H1 (cell line): ENCODE measurements around the gene WDR43. TPM values are rescaled to one million over a fixed set of nuclear protein-coding genes. Genes with fewer than 3 reads are reported as not detected.

Source experiments
- CTCF ChIA-PET: fragments of 300-600 bp; sonication (Branson Sonifier 250); formaldehyde crosslinking; loops from one replicate; lab custom pipeline; 2021; ENCODE audit not compliant: partially characterized antibody; lab: Charles Lee
- POLR2A ChIA-PET: fragments of 300-600 bp; sonication (Branson Sonifier 250); formaldehyde crosslinking; loops from one replicate; lab custom pipeline; 2021; ENCODE audit warnings: inconsistent platforms; ENCODE audit not compliant: partially characterized antibody; lab: Charles Lee
- DNase-seq, 2 experiments: peaks; one replicate each; pipeline versions ENCODE4 v3.0.0 to v3.0.0-alpha.2; 2010 to 2022; ENCODE audit warnings: low spot score in 2 of 2, low read depth in 1 of 2, mixed read lengths in 1 of 2
- FAIRE-seq: peaks from 2 replicates; lab custom pipeline; 2011; peaks lifted over from hg19 to GRCh38; lab: Jason Lieb, UNC
- H2AFZ ChIP-seq: 2 replicates; pipeline ENCODE4 v1.8.1; 2012; ENCODE audit warnings: low read length, inconsistent platforms
- H2AK5ac ChIP-seq: 2 replicates; pipeline ENCODE4 v1.6.1; 2013; ENCODE audit warnings: low read depth, low read length
- H2BK120ac ChIP-seq: replicated peaks from 2 replicates; pipeline ENCODE3; 2013; ENCODE audit warnings: low read depth, low read length, inconsistent platforms
- H2BK12ac ChIP-seq: 2 replicates; pipeline ENCODE4 v1.6.1; 2013; ENCODE audit warnings: low read depth, low read length
- H2BK15ac ChIP-seq: 2 replicates; pipeline ENCODE4 v1.6.1; 2013; ENCODE audit warnings: low read length
- H2BK20ac ChIP-seq: 2 replicates; pipeline ENCODE4 v1.6.1; 2013; ENCODE audit warnings: low read length
- H2BK5ac ChIP-seq: 2 replicates; pipeline ENCODE4 v1.6.1; 2013; ENCODE audit warnings: low read depth, low read length
- H3K14ac ChIP-seq: 2 replicates; pipeline ENCODE4 v1.6.1; 2013; ENCODE audit warnings: inconsistent platforms; ENCODE audit not compliant: insufficient read length
- H3K18ac ChIP-seq: 2 replicates; pipeline ENCODE4 v1.6.1; 2013; ENCODE audit warnings: low read length; ENCODE audit errors: extremely low read depth
- H3K23ac ChIP-seq: 2 replicates; pipeline ENCODE4 v1.6.1; 2013; ENCODE audit warnings: inconsistent platforms; ENCODE audit not compliant: insufficient read length
- H3K23me2 ChIP-seq: 2 replicates; pipeline ENCODE4 v1.6.1; 2013; ENCODE audit warnings: low read depth, low read length
- H3K27ac ChIP-seq: 2 replicates; pipeline ENCODE4 v1.6.1; 2011; ENCODE audit warnings: low read depth, low read length, inconsistent platforms
- H3K27me3 ChIP-seq, 4 experiments: replicated peaks in 1 of 4; 1 replicate in 1 of 4; 2 replicates in 3 of 4; pipeline versions ENCODE4 v1.6.1 to v1.8.1; 2011 to 2013; ENCODE audit warnings: low read length in 3 of 4, mild to moderate bottlenecking in 3 of 4, inconsistent platforms in 2 of 4, mixed read lengths in 2 of 4, moderate library complexity in 1 of 4; ENCODE audit not compliant: control insufficient read depth in 3 of 4, insufficient read depth in 3 of 4; ENCODE audit errors: extremely low read depth in 1 of 4
- H3K36me3 ChIP-seq, 4 experiments: 2 replicates each; pipeline versions ENCODE4 v1.6.1 to v1.8.1; 2011 to 2013; ENCODE audit warnings: mild to moderate bottlenecking in 4 of 4, low read length in 3 of 4, moderate library complexity in 2 of 4, control low read depth in 1 of 4, inconsistent platforms in 1 of 4; ENCODE audit not compliant: insufficient read depth in 4 of 4, control insufficient read depth in 2 of 4
- H3K4ac ChIP-seq: replicated peaks from 2 replicates; pipeline ENCODE3; 2013; ENCODE audit warnings: low read length, low read depth, mixed read lengths, inconsistent platforms; ENCODE audit not compliant: insufficient read length
- H3K4me1 ChIP-seq, 4 experiments: replicated peaks in 1 of 4; 1 replicate in 1 of 4; 2 replicates in 3 of 4; pipeline versions ENCODE4 v1.6.1 to v1.8.1; 2011 to 2013; ENCODE audit warnings: low read length in 3 of 4, inconsistent platforms in 2 of 4, mixed read lengths in 1 of 4; ENCODE audit not compliant: insufficient read depth in 4 of 4, control insufficient read depth in 3 of 4
- H3K4me2 ChIP-seq, 2 experiments: 2 replicates each; pipeline versions ENCODE4 v1.6.1 to v1.8.1; 2011 to 2013; ENCODE audit warnings: low read depth in 2 of 2, low read length in 2 of 2, control low read depth in 1 of 2, inconsistent platforms in 1 of 2, mild to moderate bottlenecking in 1 of 2; ENCODE audit not compliant: insufficient read depth in 1 of 2
- H3K4me3 ChIP-seq, 4 experiments: fragments of 200-600, 300-600 bp in 1 of 4; sonication (generic), shearing (Covaris generic), sonication (Bioruptor Twin) in 1 of 4; 2 replicates each; pipeline versions ENCODE4 v1.5.1 to v1.8.1; 2011 to 2016; ENCODE audit warnings: low read length in 4 of 4, low read depth in 3 of 4, control low read depth in 2 of 4, inconsistent platforms in 2 of 4, mild to moderate bottlenecking in 2 of 4, mixed read lengths in 1 of 4, moderate library complexity in 1 of 4; ENCODE audit not compliant: insufficient read depth in 2 of 4; ENCODE audit errors: extremely low read depth in 1 of 4
- H3K56ac ChIP-seq: replicated peaks from 2 replicates; pipeline ENCODE3; 2013; ENCODE audit warnings: low read depth, mild to moderate bottlenecking, mixed read lengths, low read length, inconsistent platforms; ENCODE audit not compliant: insufficient read length
- H3K79me1 ChIP-seq: 2 replicates; pipeline ENCODE4 v1.6.1; 2013; ENCODE audit warnings: low read depth, low read length, control low read depth
- H3K79me2 ChIP-seq, 2 experiments: 2 replicates each; pipeline versions ENCODE4 v1.6.1 to v1.8.1; 2012 to 2013; ENCODE audit warnings: low read length in 2 of 2, mild to moderate bottlenecking in 2 of 2, inconsistent platforms in 1 of 2; ENCODE audit not compliant: insufficient read depth in 2 of 2, control insufficient read depth in 1 of 2
- H3K9ac ChIP-seq, 4 experiments: replicated peaks in 1 of 4; 1 replicate in 1 of 4; 2 replicates in 3 of 4; pipeline versions ENCODE4 v1.6.1 to v1.8.1; 2011 to 2013; ENCODE audit warnings: low read depth in 3 of 4, low read length in 3 of 4, control low read depth in 2 of 4, mild to moderate bottlenecking in 2 of 4, moderate library complexity in 2 of 4, inconsistent platforms in 1 of 4; ENCODE audit errors: extremely low read depth in 1 of 4
- H3K9me3 ChIP-seq, 2 experiments: 2 replicates each; pipeline versions ENCODE4 v1.6.1 to v1.8.1; 2012 to 2013; ENCODE audit warnings: mild to moderate bottlenecking in 2 of 2, moderate library complexity in 2 of 2, control low read depth in 1 of 2, inconsistent platforms in 1 of 2, low read depth in 1 of 2, low read length in 1 of 2, mixed read lengths in 1 of 2; ENCODE audit not compliant: insufficient read depth in 2 of 2
- H4K20me1 ChIP-seq, 2 experiments: replicated peaks in 1 of 2; 2 replicates each; pipeline versions ENCODE3 to v1.8.1; 2011 to 2013; ENCODE audit warnings: inconsistent platforms in 2 of 2, low read length in 2 of 2, mild to moderate bottlenecking in 1 of 2; ENCODE audit not compliant: insufficient read depth in 2 of 2, control insufficient read depth in 1 of 2
- H4K5ac ChIP-seq: 2 replicates; pipeline ENCODE4 v1.6.1; 2013; ENCODE audit warnings: low read length, low read depth, mixed read lengths, inconsistent platforms; ENCODE audit not compliant: insufficient read length
- H4K8ac ChIP-seq: 2 replicates; pipeline ENCODE4 v1.8.0; 2013; ENCODE audit warnings: mild to moderate bottlenecking, moderate library complexity, low read length, inconsistent platforms; ENCODE audit not compliant: insufficient read depth; ENCODE audit errors: extremely low read depth
- H4K91ac ChIP-seq: replicated peaks from 2 replicates; pipeline ENCODE3; 2013; ENCODE audit warnings: low read length, mixed read lengths, inconsistent platforms; ENCODE audit not compliant: insufficient read length
- BCL11A ChIP-seq, 2 experiments: IDR thresholded peaks; one replicate each; pipeline ENCODE4 v1.6.1; 2011; ENCODE audit warnings: low read depth in 2 of 2, low read length in 2 of 2, mild to moderate bottlenecking in 2 of 2
- BRCA1 ChIP-seq: IDR thresholded peaks from 2 replicates; pipeline ENCODE4 v1.6.1; 2012; ENCODE audit warnings: low read depth, low read length, improper control_type of control experiment
- E2F6 ChIP-seq: IDR thresholded peaks from 2 replicates; pipeline ENCODE4 v1.6.1; 2012; ENCODE audit warnings: inconsistent platforms
- JUND ChIP-seq: IDR thresholded peaks from 2 replicates; pipeline ENCODE4 v1.6.1; 2011; ENCODE audit warnings: mild to moderate bottlenecking, improper control_type of control experiment, low read length
- NANOG ChIP-seq: IDR thresholded peaks from 2 replicates; pipeline ENCODE4 v1.6.1; 2011; ENCODE audit warnings: low read length, low read depth, mild to moderate bottlenecking, inconsistent platforms; ENCODE audit not compliant: insufficient read depth, poor library complexity, severe bottlenecking
- POU5F1 ChIP-seq: IDR thresholded peaks from 2 replicates; pipeline ENCODE4 v1.6.1; 2011; ENCODE audit warnings: low read depth, mild to moderate bottlenecking, low read length, moderate library complexity
- SIN3A ChIP-seq, 2 experiments: IDR thresholded peaks in 1 of 2; conservative IDR thresholded peaks in 1 of 2; 2 replicates each; pipeline ENCODE4 v1.6.1; 2011 to 2012; ENCODE audit warnings: low read length in 2 of 2, improper control_type of control experiment in 1 of 2, low read depth in 1 of 2, mild to moderate bottlenecking in 1 of 2
- SP4 ChIP-seq: IDR thresholded peaks from 2 replicates; pipeline ENCODE4 v1.6.1; 2012; ENCODE audit warnings: low read length, inconsistent platforms
- TCF12 ChIP-seq: IDR thresholded peaks from 2 replicates; pipeline ENCODE4 v1.6.1; 2011; ENCODE audit warnings: low read depth, mild to moderate bottlenecking, low read length
- ZNF274 ChIP-seq: IDR thresholded peaks from 2 replicates; pipeline ENCODE4 v1.7.0; 2012; ENCODE audit warnings: low read length, borderline replicate concordance; ENCODE audit errors: extremely low read depth
- WGBS, 2 experiments: shearing (Covaris generic) in 1 of 2; methylation state at CpG; one replicate each; pipeline versions ENCODE4 v1.1.6 to v1.1.7; 2013 to 2015; ENCODE audit warnings: low lambda C conversion rate in 2 of 2, mixed read lengths in 2 of 2, inconsistent platforms in 1 of 2, low coverage in 1 of 2, missing lambda C conversion rate in 1 of 2; ENCODE audit not compliant: insufficient replicate concordance in 2 of 2, insufficient coverage in 1 of 2, insufficient read length in 1 of 2; ENCODE audit errors: extremely low coverage in 1 of 2, missing lambda C conversion rate in 1 of 2; 5-methylcytosine and 5-hydroxymethylcytosine counted together
- polyA plus RNA-seq, 7 experiments: library from polyadenylated mRNA; depleted of rRNA in 3 of 7; stranded (reverse) in 5 of 7; unstranded in 2 of 7; fragments of >200 nt in 5 of 7; fragments of 200-250 nt in 2 of 7; gene quantifications; 1 replicate in 5 of 7; 2 replicates in 1 of 7; 4 replicates in 1 of 7; pipeline versions ENCODE4 v1.2.1 to v1.2.3, GENCODE V29; 2011 to 2013; ENCODE audit warnings: missing spikeins in 2 of 7, mixed read lengths in 2 of 7
- total RNA-seq: library from RNA; stranded (reverse); fragmentation: NEBNext Ultra II Directional; extraction: Animal tissue kit (Norgen Biotek cat#: 25700); gene quantifications from 2 replicates; pipeline ENCODE4 v1.2.1, GENCODE V29; 2021

WDR43 gene
- total and polyA plus RNA-seq, 2 of the 8 experiments (the other 6 are each of a cell fraction or from before 2014, with no cell fraction given): 57.8 to 142 TPM

DNA sequence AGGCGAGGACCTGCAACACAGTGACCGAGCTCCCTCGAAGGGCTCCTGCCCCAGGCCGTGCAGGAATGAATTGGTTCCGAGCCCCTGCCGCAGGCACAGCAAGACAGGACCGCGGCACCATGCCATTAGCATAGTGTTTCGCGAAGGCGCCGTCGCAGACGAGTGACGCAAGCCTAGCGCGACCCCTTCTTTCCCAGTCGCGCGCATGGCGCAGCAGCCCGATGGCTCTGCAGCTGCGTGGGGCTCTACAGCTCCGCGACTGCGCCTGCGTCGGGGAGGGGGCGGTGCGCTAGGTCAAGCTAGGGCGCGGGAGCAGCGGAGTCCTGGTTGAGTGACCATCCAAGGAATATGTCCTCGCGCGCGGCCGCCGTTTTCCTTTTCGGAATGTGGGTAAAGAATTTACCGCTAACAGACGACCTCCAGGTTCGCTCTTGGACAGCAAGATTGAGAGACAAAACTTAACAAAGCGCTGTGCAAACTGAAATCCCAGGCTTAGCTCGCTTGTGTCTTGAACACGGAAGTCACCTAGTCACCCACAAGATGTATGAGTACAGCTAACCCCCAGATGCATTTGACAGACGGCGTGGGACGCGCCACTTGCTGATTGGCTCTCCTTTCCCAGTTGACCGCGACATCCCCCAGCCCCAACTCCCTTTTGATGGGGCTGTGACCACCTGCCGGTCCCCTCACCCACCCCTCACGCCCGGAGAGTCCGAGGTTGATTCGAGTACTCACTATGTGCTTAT, 24.1 kb upstream of the WDR43 start, which contains the start of gene TRMT61B:
TRMT61B (minus strand) TSS at position 164 of the 746 bp plus-strand sequence; CDS start at position 132, 32 bp downstream.
- Histone ChIP-seq H3K4ac (peak within 1 kb of the TSS; percentile 44), H3K14ac (no peak within 1 kb of the TSS), H2BK20ac (no peak within 1 kb of the TSS), H4K5ac (peak within 1 kb of the TSS; percentile 69), H3K23ac (no peak within 1 kb of the TSS), H2AFZ (peak within 1 kb of the TSS; percentile 99), H2AK5ac (no peak within 1 kb of the TSS), H2BK12ac (no peak within 1 kb of the TSS), H2BK120ac (no peak within 1 kb of the TSS), H3K18ac (peak within 1 kb of the TSS; percentile 93), H4K20me1 (no peaks in the 10 kb centered on the region), H3K4me3 (peak within 1 kb of the TSS; percentile 75 to 87 (median 84)), H4K91ac (no peak within 1 kb of the TSS), H3K79me1 (0 out of 2 replicates have a peak, but pooled peaks cover 4% of the 10 kb centered on the region), H2BK5ac (peak within 1 kb of the TSS; percentile 77; the same call in 1 of the 2 replicates), H3K36me3 (peaks cover 0 to 4% (median 0%) of the 10 kb centered on the region in 4 experiments; a peak in 1 of 8 replicates), H3K79me2 (peaks cover 5 to 37% of the 10 kb centered on the region in 2 experiments), H3K9ac (peak within 1 kb of the TSS; percentile 82 to 87 (median 85)), H3K27me3 (no peaks in the 10 kb centered on the region), H3K9me3 (no peaks in the 10 kb centered on the region), H3K56ac (peak within 1 kb of the TSS; percentile 54), H2BK15ac (0 out of 2 replicates have a peak within 1 kb of the TSS, but pooled peaks have one; percentile 88), H3K27ac (peak within 1 kb of the TSS; percentile 76), H4K8ac (peak within 1 kb of the TSS; percentile 96), H3K23me2 (0 out of 2 replicates have a peak, but pooled peaks cover 6% of the 10 kb centered on the region), H3K4me1 (no peaks in the 10 kb centered on the region; a peak in 1 of 7 replicates), H3K4me2 (peak within 1 kb of the TSS; percentile 58 to 90)
- 3% methylated on average over 57 of the region's 57 CpGs; no CpG with 5 or more reads in 1 of the 2 experiments for WGBS, 2 experiments
- DNase-seq (peak; percentile 88 to 99), FAIRE-seq (no peak)
- POLR2A ChIA-PET: interaction anchor here (0.6 to 4.0 kb wide), 15 partner anchors 8 to 186 kb away, joined by 3 to 63 read pairs (median 3); partner anchors contain the start of genes PPP1CB and WDR43
- CTCF ChIA-PET: interaction anchor here (0.9 to 2.7 kb wide), 4 partner anchors 11 to 304 kb away, joined by 3 to 9 read pairs (median 4); no protein-coding TSS in a partner anchor
- TF ChIP-seq SIN3A (conservative IDR thresholded peaks at IDR 0.05 in 1 of 2, IDR thresholded peaks at IDR 0.05 in 1 of 2; ENCODE audit: low read depth in 1 of 2, low read length in 2 of 2) (peak; percentile 80 to 97; a peak in 2 of 4 replicates), SP4 (0 out of 2 replicates have a peak, but pooled peaks have one; percentile 60), JUND (0 out of 2 replicates have a peak, but pooled peaks have one; percentile 41), NANOG (no peak), E2F6 (no peak; the same call in none of the 2 replicates), BCL11A (IDR thresholded peaks at IDR 0.05; ENCODE audit: low read depth in 2 of 2, low read length in 2 of 2) (no peak), ZNF274 (no peak), TCF12 (0 out of 2 replicates have a peak, but pooled peaks have one; percentile 73), BRCA1 (peak; percentile 29; the same call in 1 of the 2 replicates), POU5F1 (no peak)
